H1 (cell line): Measurements from ENCODE around the gene PPP1R12B. TPM values are rescaled to one million over a fixed set of nuclear protein-coding genes. Genes with fewer than 3 reads are reported as not detected.

Source experiments
- CTCF ChIA-PET: fragments of 300-600 bp; sonication (Branson Sonifier 250); formaldehyde crosslinking; loops from one replicate; lab custom pipeline; 2021; ENCODE audit not compliant: partially characterized antibody; lab: Charles Lee
- POLR2A ChIA-PET: fragments of 300-600 bp; sonication (Branson Sonifier 250); formaldehyde crosslinking; loops from one replicate; lab custom pipeline; 2021; ENCODE audit warnings: inconsistent platforms; ENCODE audit not compliant: partially characterized antibody; lab: Charles Lee
- DNase-seq, 2 experiments: peaks; one replicate each; pipeline versions ENCODE4 v3.0.0 to v3.0.0-alpha.2; 2010 to 2022; ENCODE audit warnings: low spot score in 2 of 2, low read depth in 1 of 2, mixed read lengths in 1 of 2
- FAIRE-seq: peaks from 2 replicates; lab custom pipeline; 2011; peaks lifted over from hg19 to GRCh38; lab: Jason Lieb, UNC
- H2AFZ ChIP-seq: 2 replicates; pipeline ENCODE4 v1.8.1; 2012; ENCODE audit warnings: low read length, inconsistent platforms
- H2AK5ac ChIP-seq: 2 replicates; pipeline ENCODE4 v1.6.1; 2013; ENCODE audit warnings: low read depth, low read length
- H2BK120ac ChIP-seq: replicated peaks from 2 replicates; pipeline ENCODE3; 2013; ENCODE audit warnings: low read depth, low read length, inconsistent platforms
- H2BK12ac ChIP-seq: 2 replicates; pipeline ENCODE4 v1.6.1; 2013; ENCODE audit warnings: low read depth, low read length
- H2BK15ac ChIP-seq: 2 replicates; pipeline ENCODE4 v1.6.1; 2013; ENCODE audit warnings: low read length
- H2BK20ac ChIP-seq: 2 replicates; pipeline ENCODE4 v1.6.1; 2013; ENCODE audit warnings: low read length
- H2BK5ac ChIP-seq: 2 replicates; pipeline ENCODE4 v1.6.1; 2013; ENCODE audit warnings: low read depth, low read length
- H3K14ac ChIP-seq: 2 replicates; pipeline ENCODE4 v1.6.1; 2013; ENCODE audit warnings: inconsistent platforms; ENCODE audit not compliant: insufficient read length
- H3K18ac ChIP-seq: 2 replicates; pipeline ENCODE4 v1.6.1; 2013; ENCODE audit warnings: low read length; ENCODE audit errors: extremely low read depth
- H3K23ac ChIP-seq: 2 replicates; pipeline ENCODE4 v1.6.1; 2013; ENCODE audit warnings: inconsistent platforms; ENCODE audit not compliant: insufficient read length
- H3K23me2 ChIP-seq: 2 replicates; pipeline ENCODE4 v1.6.1; 2013; ENCODE audit warnings: low read depth, low read length
- H3K27ac ChIP-seq: 2 replicates; pipeline ENCODE4 v1.6.1; 2011; ENCODE audit warnings: low read depth, low read length, inconsistent platforms
- H3K27me3 ChIP-seq, 4 experiments: replicated peaks in 1 of 4; 1 replicate in 1 of 4; 2 replicates in 3 of 4; pipeline versions ENCODE4 v1.6.1 to v1.8.1; 2011 to 2013; ENCODE audit warnings: low read length in 3 of 4, mild to moderate bottlenecking in 3 of 4, inconsistent platforms in 2 of 4, mixed read lengths in 2 of 4, moderate library complexity in 1 of 4; ENCODE audit not compliant: control insufficient read depth in 3 of 4, insufficient read depth in 3 of 4; ENCODE audit errors: extremely low read depth in 1 of 4
- H3K36me3 ChIP-seq, 4 experiments: 2 replicates each; pipeline versions ENCODE4 v1.6.1 to v1.8.1; 2011 to 2013; ENCODE audit warnings: mild to moderate bottlenecking in 4 of 4, low read length in 3 of 4, moderate library complexity in 2 of 4, control low read depth in 1 of 4, inconsistent platforms in 1 of 4; ENCODE audit not compliant: insufficient read depth in 4 of 4, control insufficient read depth in 2 of 4
- H3K4ac ChIP-seq: replicated peaks from 2 replicates; pipeline ENCODE3; 2013; ENCODE audit warnings: low read length, low read depth, mixed read lengths, inconsistent platforms; ENCODE audit not compliant: insufficient read length
- H3K4me1 ChIP-seq, 4 experiments: replicated peaks in 1 of 4; 1 replicate in 1 of 4; 2 replicates in 3 of 4; pipeline versions ENCODE4 v1.6.1 to v1.8.1; 2011 to 2013; ENCODE audit warnings: low read length in 3 of 4, inconsistent platforms in 2 of 4, mixed read lengths in 1 of 4; ENCODE audit not compliant: insufficient read depth in 4 of 4, control insufficient read depth in 3 of 4
- H3K4me2 ChIP-seq, 2 experiments: 2 replicates each; pipeline versions ENCODE4 v1.6.1 to v1.8.1; 2011 to 2013; ENCODE audit warnings: low read depth in 2 of 2, low read length in 2 of 2, control low read depth in 1 of 2, inconsistent platforms in 1 of 2, mild to moderate bottlenecking in 1 of 2; ENCODE audit not compliant: insufficient read depth in 1 of 2
- H3K4me3 ChIP-seq, 4 experiments: fragments of 200-600, 300-600 bp in 1 of 4; sonication (generic), shearing (Covaris generic), sonication (Bioruptor Twin) in 1 of 4; 2 replicates each; pipeline versions ENCODE4 v1.5.1 to v1.8.1; 2011 to 2016; ENCODE audit warnings: low read length in 4 of 4, low read depth in 3 of 4, control low read depth in 2 of 4, inconsistent platforms in 2 of 4, mild to moderate bottlenecking in 2 of 4, mixed read lengths in 1 of 4, moderate library complexity in 1 of 4; ENCODE audit not compliant: insufficient read depth in 2 of 4; ENCODE audit errors: extremely low read depth in 1 of 4
- H3K56ac ChIP-seq: replicated peaks from 2 replicates; pipeline ENCODE3; 2013; ENCODE audit warnings: low read depth, mild to moderate bottlenecking, mixed read lengths, low read length, inconsistent platforms; ENCODE audit not compliant: insufficient read length
- H3K79me1 ChIP-seq: 2 replicates; pipeline ENCODE4 v1.6.1; 2013; ENCODE audit warnings: low read depth, low read length, control low read depth
- H3K79me2 ChIP-seq, 2 experiments: 2 replicates each; pipeline versions ENCODE4 v1.6.1 to v1.8.1; 2012 to 2013; ENCODE audit warnings: low read length in 2 of 2, mild to moderate bottlenecking in 2 of 2, inconsistent platforms in 1 of 2; ENCODE audit not compliant: insufficient read depth in 2 of 2, control insufficient read depth in 1 of 2
- H3K9ac ChIP-seq, 4 experiments: replicated peaks in 1 of 4; 1 replicate in 1 of 4; 2 replicates in 3 of 4; pipeline versions ENCODE4 v1.6.1 to v1.8.1; 2011 to 2013; ENCODE audit warnings: low read depth in 3 of 4, low read length in 3 of 4, control low read depth in 2 of 4, mild to moderate bottlenecking in 2 of 4, moderate library complexity in 2 of 4, inconsistent platforms in 1 of 4; ENCODE audit errors: extremely low read depth in 1 of 4
- H3K9me3 ChIP-seq, 2 experiments: 2 replicates each; pipeline versions ENCODE4 v1.6.1 to v1.8.1; 2012 to 2013; ENCODE audit warnings: mild to moderate bottlenecking in 2 of 2, moderate library complexity in 2 of 2, control low read depth in 1 of 2, inconsistent platforms in 1 of 2, low read depth in 1 of 2, low read length in 1 of 2, mixed read lengths in 1 of 2; ENCODE audit not compliant: insufficient read depth in 2 of 2
- H4K20me1 ChIP-seq, 2 experiments: replicated peaks in 1 of 2; 2 replicates each; pipeline versions ENCODE3 to v1.8.1; 2011 to 2013; ENCODE audit warnings: inconsistent platforms in 2 of 2, low read length in 2 of 2, mild to moderate bottlenecking in 1 of 2; ENCODE audit not compliant: insufficient read depth in 2 of 2, control insufficient read depth in 1 of 2
- H4K5ac ChIP-seq: 2 replicates; pipeline ENCODE4 v1.6.1; 2013; ENCODE audit warnings: low read length, low read depth, mixed read lengths, inconsistent platforms; ENCODE audit not compliant: insufficient read length
- H4K8ac ChIP-seq: 2 replicates; pipeline ENCODE4 v1.8.0; 2013; ENCODE audit warnings: mild to moderate bottlenecking, moderate library complexity, low read length, inconsistent platforms; ENCODE audit not compliant: insufficient read depth; ENCODE audit errors: extremely low read depth
- H4K91ac ChIP-seq: replicated peaks from 2 replicates; pipeline ENCODE3; 2013; ENCODE audit warnings: low read length, mixed read lengths, inconsistent platforms; ENCODE audit not compliant: insufficient read length
- BRCA1 ChIP-seq: IDR thresholded peaks from 2 replicates; pipeline ENCODE4 v1.6.1; 2012; ENCODE audit warnings: low read depth, low read length, improper control_type of control experiment
- CEBPB ChIP-seq: IDR thresholded peaks from 2 replicates; pipeline ENCODE4 v1.6.1; 2012; ENCODE audit warnings: low read depth, low read length
- FOSL1 ChIP-seq: IDR thresholded peaks from 2 replicates; pipeline ENCODE4 v1.6.1; 2011; ENCODE audit warnings: mild to moderate bottlenecking, low read depth, low read length, moderate library complexity; ENCODE audit not compliant: insufficient read depth
- GABPA ChIP-seq: IDR thresholded peaks from 2 replicates; pipeline ENCODE4 v1.6.1; 2011; ENCODE audit warnings: mild to moderate bottlenecking, low read length, moderate library complexity, borderline replicate concordance; ENCODE audit not compliant: insufficient read depth
- KDM4A ChIP-seq: IDR thresholded peaks from one replicate; pipeline ENCODE4 v1.7.1; 2012; ENCODE audit warnings: low read depth, mild to moderate bottlenecking, moderate library complexity, low read length, inconsistent platforms; ENCODE audit not compliant: severe bottlenecking
- KDM5A ChIP-seq: fragments of 200-600 bp; IDR thresholded peaks from 2 replicates; pipeline ENCODE4 v1.7.1; 2012; ENCODE audit warnings: mild to moderate bottlenecking, low read length, inconsistent platforms, mixed read lengths
- MAFK ChIP-seq: IDR thresholded peaks from 2 replicates; pipeline ENCODE4 v1.6.1; 2012; ENCODE audit warnings: low read depth, mild to moderate bottlenecking, improper control_type of control experiment, low read length
- RAD21 ChIP-seq, 2 experiments: IDR thresholded peaks in 1 of 2; conservative IDR thresholded peaks in 1 of 2; 2 replicates each; pipeline ENCODE4 v1.6.1; 2011; ENCODE audit warnings: low read depth in 2 of 2, low read length in 2 of 2, improper control_type of control experiment in 1 of 2, inconsistent platforms in 1 of 2, mild to moderate bottlenecking in 1 of 2, moderate library complexity in 1 of 2
- RNF2 ChIP-seq: fragments of 200-900, 300-1000 bp; sonication (generic); IDR thresholded peaks from 2 replicates; pipeline ENCODE4 v1.7.1; 2016; ENCODE audit warnings: borderline replicate concordance, low read depth, mild to moderate bottlenecking, antibody characterized with exemption, low read length; ENCODE audit not compliant: poor library complexity, severe bottlenecking; ENCODE audit errors: missing control alignments
- SAP30 ChIP-seq: fragments of 300-600 bp; sonication (generic); IDR thresholded peaks from 2 replicates; pipeline ENCODE4 v1.7.1; 2012; ENCODE audit warnings: low read length, moderate library complexity, mild to moderate bottlenecking, inconsistent platforms; ENCODE audit not compliant: insufficient read depth, insufficient replicate concordance
- SP1 ChIP-seq: IDR thresholded peaks from 2 replicates; pipeline ENCODE4 v1.6.1; 2011; ENCODE audit warnings: low read depth, low read length
- SRF ChIP-seq: IDR thresholded peaks from 2 replicates; pipeline ENCODE4 v1.6.1; 2011; ENCODE audit warnings: mild to moderate bottlenecking, low read depth, low read length, moderate library complexity
- WGBS, 2 experiments: shearing (Covaris generic) in 1 of 2; methylation state at CpG; one replicate each; pipeline versions ENCODE4 v1.1.6 to v1.1.7; 2013 to 2015; ENCODE audit warnings: low lambda C conversion rate in 2 of 2, mixed read lengths in 2 of 2, inconsistent platforms in 1 of 2, low coverage in 1 of 2, missing lambda C conversion rate in 1 of 2; ENCODE audit not compliant: insufficient replicate concordance in 2 of 2, insufficient coverage in 1 of 2, insufficient read length in 1 of 2; ENCODE audit errors: extremely low coverage in 1 of 2, missing lambda C conversion rate in 1 of 2; 5-methylcytosine and 5-hydroxymethylcytosine counted together
- polyA plus RNA-seq, 7 experiments: library from polyadenylated mRNA; depleted of rRNA in 3 of 7; stranded (reverse) in 5 of 7; unstranded in 2 of 7; fragments of >200 nt in 5 of 7; fragments of 200-250 nt in 2 of 7; gene quantifications; 1 replicate in 5 of 7; 2 replicates in 1 of 7; 4 replicates in 1 of 7; pipeline versions ENCODE4 v1.2.1 to v1.2.3, GENCODE V29; 2011 to 2013; ENCODE audit warnings: missing spikeins in 2 of 7, mixed read lengths in 2 of 7
- total RNA-seq: library from RNA; stranded (reverse); fragmentation: NEBNext Ultra II Directional; extraction: Animal tissue kit (Norgen Biotek cat#: 25700); gene quantifications from 2 replicates; pipeline ENCODE4 v1.2.1, GENCODE V29; 2021
- TF ChIP-seq, protein P1 (sequence below): IDR thresholded peaks from 2 replicates; pipeline ENCODE4 v1.6.1; 2012; ENCODE audit warnings: inconsistent platforms

The PPP1R12B gene
- total and polyA plus RNA-seq, 2 of the 8 experiments (the other 6 are each of a cell fraction or from before 2014, with no cell fraction given) = 7.9 to 18.7 TPM

DNA sequence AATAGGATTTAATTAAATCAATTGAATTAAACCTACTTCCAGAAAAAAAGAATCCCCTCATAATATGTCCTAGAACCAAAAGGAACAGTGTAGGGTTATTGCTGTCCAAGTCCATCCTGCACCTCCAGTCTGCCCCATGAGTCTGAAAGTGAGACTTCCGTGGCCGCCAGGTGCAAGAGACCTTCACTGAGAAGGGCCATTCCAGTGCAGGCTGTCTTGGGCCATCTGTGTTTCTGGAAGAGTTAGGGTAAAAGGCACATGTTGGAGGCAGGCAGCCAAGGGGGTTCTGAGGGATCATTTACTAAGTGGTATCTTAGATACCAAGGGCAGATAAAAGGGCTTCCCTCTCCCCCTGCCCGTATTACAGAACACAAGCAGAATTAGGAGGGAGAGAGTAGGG, 37.8 kb upstream of the PPP1R12B start:
- Histone ChIP-seq H4K5ac (no peak overlapping the region), H3K4me1 (peaks cover 0 to 6% (median 1%) of the 10 kb centered on the region in 4 experiments; a peak in 3 of 7 replicates), H3K36me3 (no peaks in the 10 kb centered on the region), H4K91ac (no peak overlapping the region), H2BK5ac (no peak overlapping the region), H3K79me1 (no peaks in the 10 kb centered on the region), H2AK5ac (no peak overlapping the region), H3K9ac (no peak overlapping the region), H3K23me2 (no peaks in the 10 kb centered on the region), H2BK120ac (no peak overlapping the region), H3K4ac (no peak overlapping the region), H3K23ac (no peak overlapping the region), H3K18ac (no peak overlapping the region), H4K8ac (no peak overlapping the region), H3K27me3 (no peaks in the 10 kb centered on the region), H3K79me2 (no peaks in the 10 kb centered on the region), H3K4me3 (no peak overlapping the region), H2BK15ac (no peak overlapping the region), H2BK12ac (no peak overlapping the region), H4K20me1 (no peaks in the 10 kb centered on the region), H2BK20ac (no peak overlapping the region), H3K4me2 (no peak overlapping the region), H3K27ac (no peak overlapping the region), H3K14ac (no peak overlapping the region), H3K9me3 (no peaks in the 10 kb centered on the region), H2AFZ (no peak overlapping the region), H3K56ac (no peak overlapping the region)
- DNase-seq (no peak), FAIRE-seq (no peak)
- ChIA-PET POLR2A (no interaction called here), CTCF (interaction anchor here (1.2 to 9.3 kb wide), 8 partner anchors 13 to 117 kb away, joined by 3 to 138 read pairs (median 10); partner anchors contain the start of gene LGR6)
- 88% methylated on average over 3 of the region's 3 CpGs; no CpG with 5 or more reads in 1 of the 2 experiments for WGBS, 2 experiments
- TF ChIP-seq SP1 = no peak
- no peak for TF ChIP-seq MAFK
- no peak for TF ChIP-seq RNF2
- TF ChIP-seq SAP30 = no peak
- TF ChIP-seq GABPA = no peak
- no peak for TF ChIP-seq SRF
- no peak for TF ChIP-seq CEBPB
- TF ChIP-seq RAD21 (IDR thresholded peaks at IDR 0.05 in 1 of 2, conservative IDR thresholded peaks at IDR 0.05 in 1 of 2; ENCODE audit: low read depth in 2 of 2, low read length in 2 of 2) = no peak
- no peak for TF ChIP-seq KDM5A
- TF ChIP-seq KDM4A = no peak
- no peak for TF ChIP-seq BRCA1
- TF ChIP-seq FOSL1 = no peak
- TF ChIP-seq, protein P1, sequence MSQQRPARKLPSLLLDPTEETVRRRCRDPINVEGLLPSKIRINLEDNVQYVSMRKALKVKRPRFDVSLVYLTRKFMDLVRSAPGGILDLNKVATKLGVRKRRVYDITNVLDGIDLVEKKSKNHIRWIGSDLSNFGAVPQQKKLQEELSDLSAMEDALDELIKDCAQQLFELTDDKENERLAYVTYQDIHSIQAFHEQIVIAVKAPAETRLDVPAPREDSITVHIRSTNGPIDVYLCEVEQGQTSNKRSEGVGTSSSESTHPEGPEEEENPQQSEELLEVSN = no peak
